Measurements from ENCODE around the gene SH2D1B.

DNA sequence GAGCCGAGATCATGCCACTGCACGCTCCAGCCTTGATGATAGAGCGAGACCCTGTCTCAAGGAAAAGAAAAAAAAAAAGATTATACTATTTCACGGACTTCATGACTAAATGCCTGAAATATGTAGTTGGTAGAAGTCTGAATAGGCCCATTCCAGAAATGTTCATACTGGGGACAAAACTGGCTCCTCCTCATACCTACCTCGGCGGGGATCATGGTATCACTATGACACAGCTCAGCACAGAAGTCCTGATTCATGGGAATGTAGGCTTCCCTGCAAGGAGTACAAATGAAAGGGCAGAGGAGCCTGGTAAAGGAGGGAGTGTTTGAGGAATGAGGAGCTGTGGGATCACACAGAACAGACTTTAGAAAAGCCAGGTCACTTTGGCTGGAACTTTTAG, 40.3 kb downstream of the SH2D1B start:
- TF ChIP-seq, protein P1, sequence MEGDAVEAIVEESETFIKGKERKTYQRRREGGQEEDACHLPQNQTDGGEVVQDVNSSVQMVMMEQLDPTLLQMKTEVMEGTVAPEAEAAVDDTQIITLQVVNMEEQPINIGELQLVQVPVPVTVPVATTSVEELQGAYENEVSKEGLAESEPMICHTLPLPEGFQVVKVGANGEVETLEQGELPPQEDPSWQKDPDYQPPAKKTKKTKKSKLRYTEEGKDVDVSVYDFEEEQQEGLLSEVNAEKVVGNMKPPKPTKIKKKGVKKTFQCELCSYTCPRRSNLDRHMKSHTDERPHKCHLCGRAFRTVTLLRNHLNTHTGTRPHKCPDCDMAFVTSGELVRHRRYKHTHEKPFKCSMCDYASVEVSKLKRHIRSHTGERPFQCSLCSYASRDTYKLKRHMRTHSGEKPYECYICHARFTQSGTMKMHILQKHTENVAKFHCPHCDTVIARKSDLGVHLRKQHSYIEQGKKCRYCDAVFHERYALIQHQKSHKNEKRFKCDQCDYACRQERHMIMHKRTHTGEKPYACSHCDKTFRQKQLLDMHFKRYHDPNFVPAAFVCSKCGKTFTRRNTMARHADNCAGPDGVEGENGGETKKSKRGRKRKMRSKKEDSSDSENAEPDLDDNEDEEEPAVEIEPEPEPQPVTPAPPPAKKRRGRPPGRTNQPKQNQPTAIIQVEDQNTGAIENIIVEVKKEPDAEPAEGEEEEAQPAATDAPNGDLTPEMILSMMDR (IDR thresholded peaks at IDR 0.05) = no peak
- TF ChIP-seq POLR2AphosphoS5 (IDR thresholded peaks at IDR 0.05) (no peak), POLR2A (IDR thresholded peaks at IDR 0.05) (no peak)

All from breast epithelium (tissue), 3 donors.